ENCODE measurements around the gene RRP8.

DNA sequence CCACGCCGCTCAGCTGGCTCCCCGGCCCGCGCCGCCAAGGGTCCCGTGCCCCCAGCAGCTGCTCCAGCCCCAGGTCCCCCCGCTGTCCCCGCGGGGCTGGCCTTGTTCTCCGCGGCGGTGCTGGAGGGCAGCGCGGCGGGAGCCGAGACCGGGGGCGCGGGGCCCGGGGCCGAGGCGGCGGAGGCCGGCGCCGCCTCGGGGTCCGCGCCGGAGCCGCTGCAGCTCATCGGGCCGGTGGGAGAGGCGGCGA lies 8.5 kb upstream of the RRP8 start:
- TF ChIP-seq, protein P1, sequence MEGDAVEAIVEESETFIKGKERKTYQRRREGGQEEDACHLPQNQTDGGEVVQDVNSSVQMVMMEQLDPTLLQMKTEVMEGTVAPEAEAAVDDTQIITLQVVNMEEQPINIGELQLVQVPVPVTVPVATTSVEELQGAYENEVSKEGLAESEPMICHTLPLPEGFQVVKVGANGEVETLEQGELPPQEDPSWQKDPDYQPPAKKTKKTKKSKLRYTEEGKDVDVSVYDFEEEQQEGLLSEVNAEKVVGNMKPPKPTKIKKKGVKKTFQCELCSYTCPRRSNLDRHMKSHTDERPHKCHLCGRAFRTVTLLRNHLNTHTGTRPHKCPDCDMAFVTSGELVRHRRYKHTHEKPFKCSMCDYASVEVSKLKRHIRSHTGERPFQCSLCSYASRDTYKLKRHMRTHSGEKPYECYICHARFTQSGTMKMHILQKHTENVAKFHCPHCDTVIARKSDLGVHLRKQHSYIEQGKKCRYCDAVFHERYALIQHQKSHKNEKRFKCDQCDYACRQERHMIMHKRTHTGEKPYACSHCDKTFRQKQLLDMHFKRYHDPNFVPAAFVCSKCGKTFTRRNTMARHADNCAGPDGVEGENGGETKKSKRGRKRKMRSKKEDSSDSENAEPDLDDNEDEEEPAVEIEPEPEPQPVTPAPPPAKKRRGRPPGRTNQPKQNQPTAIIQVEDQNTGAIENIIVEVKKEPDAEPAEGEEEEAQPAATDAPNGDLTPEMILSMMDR (IDR thresholded peaks at IDR 0.05; ENCODE audit: control extremely low read depth in 1 of 3, insufficient read depth in 1 of 3, low read depth in 1 of 3, low read length in 3 of 3): no peak
- TF ChIP-seq, protein P2, sequence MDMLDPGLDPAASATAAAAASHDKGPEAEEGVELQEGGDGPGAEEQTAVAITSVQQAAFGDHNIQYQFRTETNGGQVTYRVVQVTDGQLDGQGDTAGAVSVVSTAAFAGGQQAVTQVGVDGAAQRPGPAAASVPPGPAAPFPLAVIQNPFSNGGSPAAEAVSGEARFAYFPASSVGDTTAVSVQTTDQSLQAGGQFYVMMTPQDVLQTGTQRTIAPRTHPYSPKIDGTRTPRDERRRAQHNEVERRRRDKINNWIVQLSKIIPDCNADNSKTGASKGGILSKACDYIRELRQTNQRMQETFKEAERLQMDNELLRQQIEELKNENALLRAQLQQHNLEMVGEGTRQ (IDR thresholded peaks at IDR 0.05; ENCODE audit: low read length): no peak
- TF ChIP-seq POLR2A (IDR thresholded peaks at IDR 0.05; ENCODE audit: control extremely low read depth in 1 of 2, low read depth in 2 of 2, low read length in 2 of 2) (peak in 1 of 2 experiments; percentile 82; a peak in 1 of 3 replicates), RBBP5 (IDR thresholded peaks at IDR 0.05; ENCODE audit: borderline replicate concordance, low read depth, low read length) (no peak), EZH2 (IDR thresholded peaks at IDR 0.05; ENCODE audit: low read depth, low read length, severe bottlenecking) (no peak)
